HG03139 (cell line): Measurements from ENCODE around the gene GNG4.

ENCODE experiments used
- ATAC-seq: cut with Tn5 transposase; IDR thresholded peaks from one replicate; pipeline ENCODE4 v1.9.1; 2021; ENCODE audit not compliant: unreplicated experiment

The GNG4 gene

DNA sequence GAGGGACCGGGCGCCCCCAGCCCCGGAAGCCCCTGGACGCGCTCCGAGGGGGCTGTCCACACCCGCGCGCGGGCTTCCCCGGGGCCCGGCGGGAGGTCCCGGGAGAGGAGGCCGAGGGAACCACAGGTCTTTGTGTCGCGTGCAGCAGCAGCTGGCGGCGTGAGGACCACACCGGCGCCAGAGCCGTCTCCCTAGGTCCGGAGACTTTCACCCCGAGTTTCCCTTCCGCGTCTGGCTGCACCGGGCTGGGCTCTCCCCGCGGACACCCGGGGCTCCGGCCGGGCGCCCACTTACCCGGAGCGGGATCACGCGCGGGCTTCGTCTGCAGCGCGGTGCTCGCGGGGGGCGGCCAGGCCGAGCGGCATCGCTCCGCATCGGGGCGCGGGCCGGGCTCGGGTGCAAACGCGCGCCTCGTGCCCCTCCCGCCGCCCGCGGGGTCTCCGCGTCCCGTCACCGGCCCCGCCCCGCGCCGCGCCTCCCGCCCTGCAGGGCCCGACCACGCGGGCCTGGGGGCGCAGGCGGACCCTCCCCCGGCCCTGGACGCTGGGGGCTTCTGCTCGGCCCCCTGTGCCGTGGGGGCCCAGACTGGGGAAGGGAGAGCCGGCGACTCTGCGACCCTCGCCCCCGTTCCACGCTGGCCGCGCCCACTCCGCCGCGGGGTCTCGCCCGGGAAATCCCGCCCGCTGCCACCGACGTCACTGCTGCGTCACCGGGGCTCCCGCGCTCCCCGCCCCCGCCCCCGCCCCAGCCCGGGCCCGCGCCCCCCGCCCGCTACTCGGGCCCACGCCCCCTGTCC, at the start of gene GNG4:
TSS of gene GNG4 (minus strand) at position 417 of the 796 bp plus-strand sequence. CDS start 65,946 bp downstream, outside the sequence.
- ATAC-seq = no peak

DNA sequence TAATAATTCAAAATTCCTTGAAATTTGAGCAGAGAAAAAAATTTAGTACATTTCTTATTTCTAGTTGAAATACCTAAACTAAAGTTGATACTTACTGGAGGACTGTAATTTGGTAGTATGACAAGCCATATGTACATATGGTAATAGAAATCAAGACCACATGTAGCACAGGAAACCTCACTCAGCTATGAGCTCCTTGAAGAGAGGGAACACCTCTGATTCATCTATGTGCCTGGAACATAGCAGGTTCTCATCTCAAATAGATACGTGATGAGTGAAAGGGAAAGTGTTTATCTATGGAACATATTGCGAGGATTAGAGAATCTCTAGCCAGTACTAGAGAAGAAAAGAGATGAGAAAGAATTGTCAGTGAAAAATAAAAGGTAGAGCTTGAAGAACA, 47.9 kb upstream of the GNG4 start:
- ATAC-seq = no peak

DNA sequence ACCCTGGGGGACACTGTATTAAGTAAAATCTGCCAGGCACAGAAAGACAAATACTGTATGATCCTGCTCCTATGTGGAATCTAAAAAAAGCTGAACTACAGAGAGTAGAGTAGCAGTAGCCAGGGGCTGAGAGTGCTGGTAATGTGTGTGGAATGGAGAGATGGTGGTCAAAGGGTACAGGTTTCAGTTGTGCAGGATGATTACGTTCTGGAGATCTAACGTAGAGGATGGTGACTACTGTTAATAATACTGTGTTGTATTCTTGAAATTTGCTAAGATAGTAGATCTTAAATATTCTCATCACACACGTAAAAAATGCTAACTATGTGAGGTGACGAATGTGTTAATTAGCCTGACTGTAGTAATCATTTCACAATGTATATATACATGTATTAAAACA, 39.8 kb upstream of the GNG4 start:
- ATAC-seq = no peak

DNA sequence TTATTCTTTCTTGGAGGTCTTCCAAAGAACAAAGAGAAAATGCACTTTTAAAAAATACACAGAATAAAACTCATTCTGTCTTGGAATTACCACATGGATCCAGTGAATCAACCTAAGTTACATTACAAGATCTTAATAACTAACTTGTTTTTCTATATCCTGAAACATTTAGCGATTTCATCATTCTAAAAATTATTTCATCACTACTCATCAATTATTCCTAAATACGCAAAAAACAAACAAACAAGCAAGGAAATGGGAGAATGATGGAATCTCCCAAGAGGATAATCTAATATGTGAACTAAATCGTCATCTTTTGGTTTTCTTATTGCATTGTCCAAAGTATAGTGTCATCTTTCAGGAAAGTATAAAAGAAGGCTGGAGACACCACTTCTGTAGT, 38.5 kb upstream of the GNG4 start:
- ATAC-seq = no peak

DNA sequence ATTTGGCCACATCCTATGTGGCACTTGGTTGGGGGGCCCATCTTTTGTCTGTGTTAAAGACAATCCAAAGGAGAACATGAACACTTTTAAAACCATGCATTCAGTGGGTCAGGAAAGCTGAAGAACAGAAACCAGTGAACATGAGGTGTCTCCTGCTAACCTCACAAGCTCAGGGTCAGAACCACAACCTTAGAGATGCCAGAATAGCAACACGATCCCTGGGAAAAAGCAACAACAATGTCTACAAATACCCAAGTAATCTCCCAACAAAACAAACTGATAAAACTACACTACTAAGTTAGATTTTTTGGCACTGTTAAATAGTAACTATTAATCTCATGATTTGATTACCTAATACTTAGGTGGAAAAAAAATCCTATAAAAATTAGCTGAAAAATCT, 34.1 kb upstream of the GNG4 start:
- ATAC-seq = no peak

DNA sequence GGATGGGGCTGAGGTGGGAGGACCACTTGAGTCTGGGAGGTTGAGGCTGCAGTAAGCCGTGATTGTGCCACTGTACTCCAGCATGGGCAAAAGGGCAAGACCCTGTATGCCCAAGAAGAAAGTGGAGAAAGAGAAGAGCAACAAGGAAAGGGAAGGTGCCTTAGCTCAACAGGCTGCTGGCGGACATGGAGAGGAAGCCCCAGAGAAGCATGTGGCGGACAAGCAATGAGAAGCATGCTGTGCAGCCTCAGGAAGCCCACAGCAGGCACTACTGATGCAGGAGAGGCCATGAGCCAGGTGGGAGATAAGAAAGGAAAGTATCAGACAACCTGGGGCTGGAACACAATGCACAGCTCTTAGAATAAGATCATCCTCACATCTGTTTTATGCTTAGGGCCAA, 32.6 kb upstream of the GNG4 start:
- ATAC-seq = no peak

DNA sequence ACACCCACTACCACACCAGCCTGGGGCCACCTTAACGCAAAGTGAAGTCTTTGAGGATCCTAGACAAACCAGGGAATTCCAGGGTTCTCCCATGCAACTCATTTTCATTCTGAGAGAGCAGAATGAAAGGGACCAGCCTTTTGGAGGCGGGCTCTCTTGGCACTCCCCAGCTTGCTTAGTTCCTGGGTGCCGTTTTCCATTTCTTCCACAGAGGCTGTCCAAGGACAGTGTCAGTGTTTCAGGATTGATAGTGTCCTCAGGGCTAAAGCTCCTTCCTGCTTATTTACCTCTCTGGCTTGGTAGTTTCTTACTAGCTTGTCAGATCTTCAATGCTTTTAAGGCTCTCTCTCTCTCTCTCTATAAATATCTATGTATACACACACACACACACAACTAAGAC, 30.1 kb upstream of the GNG4 start:
- no peak for ATAC-seq

DNA sequence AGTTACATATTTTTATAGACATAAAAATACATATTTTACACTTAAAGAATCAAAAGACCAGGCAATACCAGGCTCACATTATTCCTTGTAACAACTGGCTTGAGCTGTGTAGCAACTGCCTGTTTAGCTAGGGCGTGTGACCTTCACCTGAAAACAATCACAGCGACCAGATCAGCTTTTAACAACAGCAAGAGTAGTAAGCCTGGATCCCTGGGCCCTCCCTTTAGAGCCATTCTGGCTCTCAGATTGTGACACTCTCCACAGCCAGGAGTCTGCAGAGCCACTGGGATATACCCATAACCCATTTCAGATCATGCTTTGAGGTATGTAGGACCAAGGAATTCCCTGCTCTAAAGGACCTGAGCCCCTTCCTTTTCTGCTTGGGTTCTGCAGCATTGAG, 29.4 kb upstream of the GNG4 start:
- ATAC-seq = no peak

DNA sequence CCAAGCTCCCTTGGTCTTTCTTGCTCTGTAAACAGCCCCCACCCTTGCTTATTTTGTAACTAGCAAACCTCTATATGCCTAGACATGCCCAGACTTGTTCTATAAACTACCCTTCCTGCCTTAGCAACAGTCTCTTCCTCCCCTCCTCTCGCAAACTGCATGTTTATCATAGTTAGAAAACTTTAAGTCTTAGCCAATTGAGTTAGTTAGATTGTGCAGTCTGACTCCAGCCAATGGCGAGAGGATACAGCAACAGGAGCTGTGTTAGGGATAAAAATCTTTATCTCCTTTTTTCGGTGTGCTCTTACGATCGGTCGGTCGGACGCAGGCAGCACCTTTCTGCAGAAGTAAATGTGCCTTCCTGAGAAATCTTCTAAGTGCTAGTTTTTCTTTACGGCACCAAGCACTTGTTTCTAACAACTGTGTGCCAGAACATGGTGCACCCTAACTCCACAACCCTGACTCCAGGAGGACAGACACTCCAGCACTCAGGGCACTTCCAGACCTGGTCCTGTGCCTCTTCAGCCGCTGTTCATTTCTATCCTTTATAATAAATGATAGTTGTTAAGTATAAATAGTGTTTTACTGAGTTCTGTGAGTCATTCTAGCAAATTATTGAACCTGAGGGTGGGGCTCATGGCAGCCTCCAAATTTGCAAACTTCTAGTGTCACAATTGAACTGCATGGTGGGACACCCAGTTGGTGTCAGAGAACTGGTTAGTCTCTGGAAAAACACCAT, 25.7 kb upstream of the GNG4 start:
- ATAC-seq = no peak

DNA sequence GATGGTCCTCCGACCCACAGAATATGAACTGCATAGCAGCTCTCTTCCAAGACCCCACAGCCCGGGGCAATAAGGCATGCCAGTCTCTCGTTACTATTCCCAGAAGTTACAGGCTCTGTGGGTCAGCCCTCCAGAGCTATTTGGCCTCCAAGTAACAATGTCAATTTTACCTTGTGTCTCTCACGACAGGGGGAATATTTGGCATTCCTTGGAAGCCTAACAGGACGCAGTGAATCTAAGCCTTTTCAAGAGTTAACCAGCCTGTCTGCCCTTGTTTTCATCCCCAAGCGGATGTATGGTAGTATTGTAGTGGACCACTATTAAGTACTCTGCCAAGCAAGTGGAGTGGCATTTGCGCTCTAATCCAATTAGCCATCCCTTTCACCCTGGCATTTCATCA, 24.4 kb upstream of the GNG4 start:
- no peak for ATAC-seq

DNA sequence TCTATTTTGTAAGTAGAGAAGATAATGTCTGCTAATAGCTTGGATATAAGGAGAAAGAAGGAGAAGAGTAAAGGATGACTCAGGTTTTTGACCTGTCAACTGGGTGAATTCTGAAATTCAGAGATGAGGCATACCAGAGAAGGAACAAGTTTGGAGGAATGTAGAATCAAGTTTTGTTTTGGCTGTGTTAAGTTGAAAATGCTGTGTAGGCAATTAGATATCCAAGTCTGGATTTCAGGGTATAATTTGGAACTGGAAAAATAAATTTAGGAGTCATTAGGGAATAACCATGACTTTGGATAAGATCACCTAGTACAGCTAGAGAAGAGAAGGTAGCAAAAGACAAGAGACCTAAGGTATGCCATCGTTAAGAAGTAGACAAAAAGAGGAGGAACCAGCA, 22.4 kb upstream of the GNG4 start:
- ATAC-seq = no peak

DNA sequence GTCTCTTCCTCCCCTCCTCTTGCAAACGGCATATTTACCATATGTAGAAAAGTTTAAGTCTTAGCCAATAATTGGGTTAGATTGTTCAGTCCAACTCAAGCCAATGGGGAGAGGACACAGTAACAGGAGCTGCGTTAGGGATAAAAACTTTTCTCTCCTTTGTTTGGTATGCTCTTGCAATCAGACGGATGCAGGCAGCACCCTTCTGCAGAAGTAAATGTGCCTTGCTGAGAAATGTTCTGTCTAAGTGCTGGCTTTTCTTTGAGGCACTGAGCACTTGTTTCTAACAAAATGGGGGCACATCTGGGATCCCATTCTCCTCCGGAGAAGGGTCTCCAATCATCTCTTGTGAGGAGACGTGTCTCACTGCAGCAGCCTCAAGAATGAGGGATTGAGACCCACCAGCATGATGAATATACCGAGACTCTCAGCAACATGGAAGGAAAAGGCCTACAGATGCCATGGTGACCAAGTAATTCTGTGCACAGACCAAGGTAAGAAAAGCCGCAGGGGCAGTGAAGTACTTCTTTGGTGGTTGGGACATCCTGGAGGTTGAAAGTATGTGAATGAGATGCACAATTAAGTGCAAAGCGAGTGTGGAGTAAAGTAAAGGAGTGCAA, 20.7 kb upstream of the GNG4 start:
- no peak for ATAC-seq

DNA sequence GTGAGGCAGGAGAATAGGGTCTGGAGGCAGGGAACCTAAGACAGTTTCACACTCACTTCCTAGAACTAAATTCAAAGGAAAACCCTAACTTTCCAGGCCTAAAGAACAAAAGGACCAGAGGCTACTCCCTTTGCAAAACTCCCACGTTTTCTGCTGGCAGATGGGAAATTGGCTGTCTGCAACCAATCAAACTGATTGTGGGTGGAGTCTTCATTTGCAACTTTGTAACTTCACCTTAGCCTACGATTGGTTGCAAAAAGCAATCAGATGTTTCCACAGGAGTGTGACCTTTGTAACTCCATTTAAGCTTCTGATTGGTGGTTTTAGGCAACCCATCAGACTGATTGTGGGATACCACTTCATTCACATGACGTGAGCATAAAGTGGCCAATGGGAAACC, 19.7 kb upstream of the GNG4 start:
- no peak for ATAC-seq

DNA sequence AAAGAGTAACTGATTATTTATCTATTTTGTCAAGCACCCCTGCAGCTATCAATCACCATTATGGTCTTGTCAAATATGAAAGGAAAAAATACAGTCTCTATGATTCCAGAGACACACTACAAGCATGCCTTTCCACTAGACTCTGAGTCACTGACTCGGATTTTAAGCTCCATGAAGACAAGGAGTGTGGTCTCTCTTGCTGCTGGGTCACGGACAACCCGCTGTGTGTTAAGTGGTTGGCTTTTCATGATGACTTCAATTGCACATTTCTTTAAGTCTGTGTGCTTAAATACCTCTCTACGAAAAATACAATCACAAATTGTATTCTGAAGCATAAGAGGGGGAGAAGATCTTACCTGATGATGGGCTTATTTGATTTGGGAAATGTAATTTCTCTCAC, 14.0 kb upstream of the GNG4 start:
- ATAC-seq = no peak

DNA sequence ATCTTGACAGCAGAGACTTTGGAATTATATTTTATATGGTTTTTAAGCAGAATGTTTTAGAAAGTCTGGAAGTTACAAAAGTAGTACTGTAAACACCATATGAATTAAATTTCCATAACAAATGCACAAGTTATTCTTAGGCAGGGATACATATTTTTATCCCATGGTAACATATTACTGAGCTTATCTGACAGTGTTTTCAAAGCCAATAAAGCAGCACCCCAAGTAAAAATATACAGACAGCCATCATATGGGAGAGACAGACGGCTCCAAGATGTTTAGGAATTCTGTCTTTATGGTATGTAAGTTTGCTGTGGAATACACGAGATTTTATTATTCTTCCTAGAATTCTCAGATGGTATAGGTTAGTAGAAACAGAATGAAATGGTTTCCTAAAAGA, 12.0 kb upstream of the GNG4 start:
- ATAC-seq = no peak

DNA sequence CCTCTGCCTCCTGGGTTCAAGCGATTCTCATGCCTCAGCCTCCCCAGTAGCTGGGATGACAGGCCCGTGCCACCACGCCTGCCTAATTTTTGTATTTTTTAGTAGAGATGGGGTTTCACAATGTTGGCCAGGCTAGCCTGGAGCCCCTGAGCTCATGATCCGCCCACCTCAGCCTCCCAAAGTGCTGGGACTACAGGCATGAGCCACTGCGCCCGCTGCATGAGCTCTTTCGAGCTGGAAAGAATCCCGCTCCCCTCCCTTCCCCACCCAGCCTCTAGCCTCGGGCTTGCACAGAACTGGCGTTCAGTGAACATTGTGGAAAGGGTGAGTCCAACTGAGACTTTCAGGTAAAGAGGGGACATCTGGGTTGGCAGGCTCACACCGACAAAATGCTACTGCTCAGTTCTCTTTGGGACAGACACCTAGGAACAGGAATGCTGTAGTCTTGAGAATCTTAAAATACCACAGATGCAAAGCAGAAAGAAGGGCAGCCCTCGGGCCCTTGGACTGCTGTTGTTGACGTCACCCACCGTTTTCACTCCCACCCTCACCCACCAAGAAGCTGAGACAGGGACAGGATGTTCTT, 9.7 kb upstream of the GNG4 start:
- ATAC-seq = no peak

DNA sequence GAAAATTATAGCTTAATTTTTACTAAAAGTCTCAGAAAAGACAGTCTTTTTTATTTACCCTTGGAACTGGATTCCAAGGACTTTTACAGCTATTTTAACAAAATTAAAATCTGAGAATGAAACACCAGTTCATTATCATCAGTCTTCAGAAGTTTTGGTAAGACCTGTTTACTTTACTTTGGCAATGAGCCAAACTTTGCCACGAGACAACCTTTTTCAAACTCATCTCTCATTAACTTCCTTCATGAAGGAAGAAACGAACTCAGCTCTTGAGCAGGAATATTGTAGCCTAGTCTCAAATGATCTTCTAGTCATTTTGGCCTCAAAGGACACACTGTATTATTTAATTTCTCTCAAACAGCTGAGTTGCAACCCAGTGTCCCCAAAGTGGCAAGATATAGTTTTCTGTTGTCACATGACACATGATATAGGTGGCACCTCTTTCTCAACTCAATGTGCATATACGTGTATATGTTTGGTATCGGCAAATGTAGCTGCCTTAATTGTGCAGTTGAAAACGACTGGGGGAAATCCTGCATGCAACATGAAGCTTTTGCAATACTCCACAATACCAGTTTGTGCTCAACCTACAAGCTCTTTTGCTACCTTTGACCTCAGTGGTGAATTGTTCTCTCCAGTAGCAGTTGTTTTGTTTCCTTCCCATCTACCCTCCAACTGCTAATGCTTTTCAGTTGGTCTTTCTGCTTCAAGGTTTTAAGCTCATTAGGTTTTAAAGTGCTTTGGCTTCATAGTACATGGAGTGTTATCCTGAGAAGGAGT, 8.4 kb upstream of the GNG4 start:
- no peak for ATAC-seq

DNA sequence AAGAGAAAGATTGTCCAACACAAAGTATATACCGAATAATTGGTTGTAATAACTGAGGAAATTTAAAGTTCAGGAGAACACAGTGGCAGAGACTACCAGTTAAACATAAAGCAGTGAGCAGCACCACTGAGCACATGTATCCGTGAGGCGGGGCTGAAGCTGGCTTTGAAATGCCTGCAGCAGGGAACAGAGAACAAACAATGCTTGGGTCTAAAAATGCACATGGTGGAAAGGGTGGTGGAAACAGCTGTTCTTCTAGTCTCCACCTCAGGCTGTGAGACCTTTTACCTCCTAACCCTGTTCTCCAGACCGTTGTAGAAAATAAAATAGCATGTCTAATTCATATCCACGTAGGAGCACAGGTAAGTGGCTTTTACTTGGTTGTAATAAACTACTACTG, 7.7 kb upstream of the GNG4 start:
- ATAC-seq = no peak

DNA sequence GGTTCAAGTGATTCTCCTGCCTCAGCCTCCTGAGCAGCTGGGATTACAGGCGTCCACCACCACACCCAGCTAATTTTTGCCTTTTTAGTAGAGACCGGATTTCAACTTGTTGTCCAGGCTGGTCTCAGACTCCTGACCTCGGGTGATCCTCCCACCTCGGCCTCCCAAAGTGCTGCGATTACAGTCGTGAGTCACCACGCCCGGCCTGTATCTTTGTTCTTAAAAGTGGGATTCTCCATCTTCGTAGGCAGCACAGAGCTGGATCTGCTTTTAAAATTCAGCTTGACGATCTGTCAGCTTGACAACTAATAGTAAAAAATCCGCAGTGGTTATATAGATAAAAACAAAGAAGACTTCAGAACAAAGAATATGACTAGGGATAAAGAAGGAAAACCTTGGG, 2.8 kb upstream of the GNG4 start:
- no peak for ATAC-seq

DNA sequence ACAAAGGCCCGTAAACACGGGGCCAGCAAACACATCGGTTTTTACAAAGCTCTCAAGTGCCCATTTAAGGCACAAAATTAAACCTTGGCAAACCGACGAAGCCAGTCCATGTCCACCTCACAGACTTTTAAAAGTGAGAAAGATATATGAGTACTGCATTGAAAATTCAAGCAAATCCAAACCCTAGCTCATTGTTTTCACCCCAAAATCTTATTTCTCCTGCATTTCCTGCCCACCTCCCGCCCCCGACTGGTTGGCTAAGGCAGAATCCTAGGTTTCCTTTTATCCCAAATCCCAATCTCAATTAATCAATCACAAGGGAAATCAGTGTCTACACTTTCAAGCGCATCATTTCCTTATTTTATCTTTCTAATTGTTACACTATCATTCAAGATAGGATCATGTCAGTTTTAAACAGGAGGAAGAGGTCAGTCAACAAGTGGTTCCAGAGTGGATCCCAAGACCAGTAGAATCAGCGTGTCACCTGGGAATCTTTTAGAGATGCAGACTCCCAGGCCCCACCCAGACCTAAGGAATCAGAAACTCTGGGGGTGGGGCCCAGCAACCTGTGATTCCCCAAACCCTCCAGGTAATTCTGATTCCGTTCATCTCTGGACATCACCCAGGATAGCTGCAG, 1.7 kb upstream of the GNG4 start:
- no peak for ATAC-seq
